ENCODE results near the gene MICU1. TPM values are rescaled to one million over a fixed set of nuclear protein-coding genes. Genes with fewer than 3 reads are reported as not detected.

Gene MICU1
- total RNA-seq, 2 donors from 2014 or later, result 30.9 to 36.0 TPM

GRCh38 chr10:72625276-72625607 lies 637 bp downstream of the MICU1 start:
- peak overlapping the region; percentile 79 to 81 for H3K27ac ChIP-seq
- peak overlapping the region; percentile 69 to 73 for H3K4me3 ChIP-seq
- no peak for TF ChIP-seq CTCF (IDR thresholded peaks at IDR 0.05)
- no peaks in the 10 kb centered on the region for H3K9me3 ChIP-seq
- H3K36me3 ChIP-seq, result no peaks in the 10 kb centered on the region
- no peaks in the 10 kb centered on the region for H3K27me3 ChIP-seq
- H3K4me1 ChIP-seq, result peaks cover 0 to 15% of the 10 kb centered on the region in 2 donors
- no peak for DNase-seq (ENCODE audit: low spot score)

- no peak for TF ChIP-seq CTCF (IDR thresholded peaks at IDR 0.05)
- H3K4me3 ChIP-seq, result no peak overlapping the region
These were observed 3.6 kb downstream of the MICU1 start for GRCh38 chr10:72622271-72622670.

GRCh38 chr10:72616716-72617115 lies 9.2 kb downstream of the MICU1 start:
- Histone ChIP-seq H3K4me3 (no peak overlapping the region), H3K9me3 (no peaks in the 10 kb centered on the region), H3K27ac (no peak overlapping the region), H3K27me3 (no peaks in the 10 kb centered on the region), H3K4me1 (peaks cover 0 to 14% of the 10 kb centered on the region in 2 donors), H3K36me3 (no peaks in the 10 kb centered on the region)
- TF ChIP-seq CTCF (IDR thresholded peaks at IDR 0.05), result no peak
- DNase-seq (ENCODE audit: low spot score), result no peak

More at GRCh38 chr10:72622271-72622670, 3.6 kb downstream of the MICU1 start:
- DNase-seq (ENCODE audit: low spot score), result no peak
- Histone ChIP-seq H3K4me1 (peaks cover 0 to 15% of the 10 kb centered on the region in 2 donors), H3K9me3 (no peaks in the 10 kb centered on the region), H3K27ac (no peak overlapping the region), H3K27me3 (no peaks in the 10 kb centered on the region), H3K36me3 (no peaks in the 10 kb centered on the region)

GRCh38 chr10:72615970-72616369 lies 9.9 kb downstream of the MICU1 start:
- Histone ChIP-seq H3K9me3 (no peaks in the 10 kb centered on the region), H3K4me1 (peaks cover 0 to 14% of the 10 kb centered on the region in 2 donors), H3K4me3 (no peak overlapping the region), H3K27ac (no peak overlapping the region), H3K27me3 (no peaks in the 10 kb centered on the region), H3K36me3 (no peaks in the 10 kb centered on the region)
- no peak for DNase-seq (ENCODE audit: low spot score)
- TF ChIP-seq CTCF (IDR thresholded peaks at IDR 0.05), result no peak

GRCh38 chr10:72612203-72612826 lies 13.6 kb downstream of the MICU1 start:
- TF ChIP-seq CTCF (IDR thresholded peaks at IDR 0.05), result no peak
- Histone ChIP-seq H3K27me3 (no peaks in the 10 kb centered on the region), H3K36me3 (no peaks in the 10 kb centered on the region), H3K27ac (peak overlapping the region; percentile 41 to 55), H3K9me3 (no peaks in the 10 kb centered on the region), H3K4me3 (peak overlapping the region in 1 of 2 donors; percentile 21), H3K4me1 (peaks cover 0 to 14% of the 10 kb centered on the region in 2 donors)
- no peak for DNase-seq (ENCODE audit: low spot score)

- H3K27ac ChIP-seq, result peak overlapping the region; percentile 41 to 55
- TF ChIP-seq CTCF (IDR thresholded peaks at IDR 0.05), result no peak
- DNase-seq (ENCODE audit: low spot score), result no peak
- peak overlapping the region in 1 of 2 donors; percentile 21 for H3K4me3 ChIP-seq
- H3K36me3 ChIP-seq, result no peaks in the 10 kb centered on the region
- no peaks in the 10 kb centered on the region for H3K9me3 ChIP-seq
- H3K27me3 ChIP-seq, result no peaks in the 10 kb centered on the region
- H3K4me1 ChIP-seq, result peaks cover 0 to 12% of the 10 kb centered on the region in 2 donors
These were observed 14.1 kb downstream of the MICU1 start for GRCh38 chr10:72611783-72612182.
